HG03280 (cell line): ENCODE results near the gene MRPS21.

Experiments
- ATAC-seq: cut with Tn5 transposase; IDR thresholded peaks from one replicate; pipeline ENCODE4 v1.9.1; 2021; ENCODE audit warnings: mild to moderate bottlenecking, moderate library complexity; ENCODE audit not compliant: unreplicated experiment

MRPS21 gene

DNA sequence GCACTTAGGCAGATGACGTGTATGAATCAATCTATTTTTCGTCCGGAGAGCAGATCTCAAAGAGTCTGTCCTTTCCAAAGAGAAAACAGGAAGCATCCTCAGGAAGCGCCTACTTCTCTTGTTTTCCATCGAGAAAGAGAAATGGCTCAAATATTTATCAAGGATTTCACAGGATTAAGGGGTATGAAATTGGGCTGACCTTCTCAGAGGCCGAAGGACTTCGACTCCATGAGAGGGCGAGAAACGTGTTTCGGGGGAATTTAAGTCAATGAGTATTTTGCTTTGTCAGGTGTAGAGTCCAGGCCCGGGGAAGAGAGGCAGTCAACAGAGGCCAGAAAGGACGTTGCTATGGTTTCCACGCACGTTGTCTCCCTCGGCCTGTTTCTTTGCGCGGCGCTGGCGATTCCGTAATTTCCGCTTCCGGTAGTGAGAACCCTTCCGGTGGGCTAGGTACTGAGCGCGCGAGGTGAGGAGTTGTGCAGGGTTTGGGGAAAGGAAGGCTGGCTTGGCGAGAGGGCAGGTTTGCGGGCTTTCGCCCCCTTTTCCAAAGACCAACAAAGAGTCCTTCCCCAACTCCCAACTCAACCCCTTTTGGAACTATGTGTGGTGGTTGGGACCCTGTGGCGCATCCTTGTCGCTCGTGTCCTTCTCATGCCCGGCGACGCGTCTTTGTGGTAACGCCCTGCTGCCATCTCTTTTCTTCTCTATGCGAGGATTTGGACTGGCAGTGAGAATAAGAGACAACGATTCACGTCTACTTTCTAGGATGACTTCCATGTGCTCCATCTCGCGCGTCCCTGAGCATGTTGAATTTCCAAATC is at the start of gene MRPS21:
TSS of gene MRPS21 (plus strand) at position 429 of the 821 bp plus-strand sequence. CDS start 506 bp downstream, outside the sequence.
- peak; percentile 95 for ATAC-seq

DNA sequence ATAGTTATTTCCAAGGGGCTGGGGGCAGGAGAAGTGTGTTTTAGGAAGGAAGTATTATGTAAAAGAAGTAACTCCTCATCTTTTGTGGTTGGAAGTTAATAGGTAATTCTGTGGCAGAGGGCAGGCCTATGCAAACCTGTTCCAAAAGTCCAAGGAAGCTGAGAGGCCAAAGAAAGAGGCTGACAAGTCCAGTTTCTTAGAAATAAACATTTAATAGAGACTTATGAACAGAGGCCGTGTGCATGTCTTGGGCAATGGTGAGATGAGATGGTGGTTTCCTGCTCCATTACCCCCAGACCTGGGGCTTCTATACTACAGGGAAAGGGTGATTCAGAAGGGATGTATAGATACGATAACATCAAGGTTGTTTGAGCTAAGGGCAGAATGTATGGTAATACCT is 43.7 kb upstream of the MRPS21 start:
- no peak for ATAC-seq

DNA sequence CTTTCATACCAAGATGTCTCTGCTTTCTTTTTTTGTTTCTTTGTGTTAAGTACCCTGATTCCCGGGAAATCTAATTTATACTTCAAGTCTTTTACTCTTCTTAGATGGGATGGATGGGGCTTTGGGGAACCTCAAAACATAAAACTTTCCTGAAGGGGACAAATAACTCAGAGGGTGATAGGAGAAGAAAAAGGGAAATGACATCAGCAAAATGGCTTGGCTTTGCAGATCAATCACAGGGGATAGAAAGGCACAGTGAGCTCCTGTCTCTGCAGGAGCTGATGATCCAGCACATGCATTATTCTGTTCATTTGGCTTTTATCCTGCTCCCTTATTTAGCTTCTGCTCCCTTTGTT is 37.5 kb upstream of the MRPS21 start:
- no peak for ATAC-seq

DNA sequence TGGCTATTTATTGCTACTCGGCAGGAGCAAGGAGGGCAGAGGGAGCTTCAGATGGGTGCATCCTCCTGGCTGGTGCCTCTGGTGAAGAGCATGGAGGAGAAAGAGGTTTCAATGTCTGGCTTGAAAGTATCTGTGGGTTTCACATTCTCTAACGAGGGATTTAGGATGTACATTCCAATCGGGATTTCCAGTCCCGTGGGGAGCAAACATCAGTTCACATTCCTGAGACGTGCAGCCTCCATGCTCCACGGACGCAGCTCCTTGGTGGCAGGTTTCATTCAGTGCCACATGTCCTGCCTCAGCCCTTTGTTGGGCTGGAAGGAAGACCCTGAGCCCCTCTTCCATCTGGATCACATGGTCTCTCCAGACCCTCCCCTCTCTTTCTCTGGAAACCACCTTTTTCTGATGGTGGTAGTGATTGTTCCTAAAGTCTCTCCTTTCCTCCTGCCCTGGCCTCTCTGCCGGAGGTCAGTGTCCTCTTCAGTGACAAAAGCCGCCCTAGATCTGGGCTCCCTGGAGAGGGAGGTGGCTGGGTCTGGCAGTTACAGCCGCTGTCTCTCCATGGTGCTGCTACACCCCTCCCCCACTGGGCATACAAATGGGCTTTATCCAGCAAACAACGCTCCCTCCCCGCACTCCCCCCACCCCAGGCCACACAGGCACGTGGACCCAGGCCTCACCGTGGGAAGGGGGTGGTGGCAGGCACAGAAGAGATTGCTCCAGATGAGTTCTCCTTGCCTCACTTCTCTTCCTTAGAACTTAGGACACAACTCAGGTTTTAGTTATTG is 36.9 kb upstream of the MRPS21 start:
- no peak for ATAC-seq

DNA sequence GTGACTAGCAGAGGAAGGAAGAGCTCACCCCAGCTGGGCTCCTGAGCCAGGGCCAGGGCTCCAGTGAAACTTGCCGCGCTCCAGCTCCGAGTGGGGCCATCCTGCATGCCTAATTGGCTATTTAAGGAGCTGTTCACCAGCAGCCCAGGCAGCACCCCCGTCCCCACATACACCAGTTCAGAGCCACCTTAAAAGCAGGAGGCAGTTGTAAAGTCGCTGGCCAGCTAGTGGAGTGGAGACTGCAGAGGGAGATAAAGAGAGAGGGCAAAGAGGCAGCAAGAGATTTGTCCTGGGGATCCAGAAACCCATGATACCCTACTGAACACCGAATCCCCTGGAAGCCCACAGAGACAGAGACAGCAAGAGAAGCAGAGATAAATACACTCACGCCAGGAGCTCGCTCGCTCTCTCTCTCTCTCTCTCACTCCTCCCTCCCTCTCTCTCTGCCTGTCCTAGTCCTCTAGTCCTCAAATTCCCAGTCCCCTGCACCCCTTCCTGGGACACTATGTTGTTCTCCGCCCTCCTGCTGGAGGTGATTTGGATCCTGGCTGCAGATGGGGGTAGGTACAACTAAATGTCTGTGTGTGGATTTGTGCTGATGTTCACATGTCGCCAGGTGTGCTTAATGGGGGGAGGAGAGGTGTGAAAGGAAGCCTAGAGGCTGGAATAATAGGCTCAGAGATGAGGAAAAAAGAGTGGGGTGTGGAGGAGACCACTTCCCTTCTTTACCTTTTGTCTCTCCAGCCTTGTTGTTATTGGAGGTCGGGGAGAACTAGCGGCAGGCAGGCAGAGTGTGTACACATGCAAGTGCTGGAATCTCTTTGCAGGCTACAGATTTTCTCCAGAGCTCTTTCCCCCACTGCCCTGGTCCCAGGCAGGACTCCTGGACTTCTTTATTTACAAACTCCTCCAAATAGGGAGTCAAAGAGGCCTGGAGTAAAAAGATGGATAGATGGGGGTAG is 35.8 kb upstream of the MRPS21 start, which contains the start of gene CA14:
TSS of gene CA14 (plus strand) at position 151 of the 962 bp plus-strand sequence. CDS start at position 506, 355 bp downstream.
- no peak for ATAC-seq

DNA sequence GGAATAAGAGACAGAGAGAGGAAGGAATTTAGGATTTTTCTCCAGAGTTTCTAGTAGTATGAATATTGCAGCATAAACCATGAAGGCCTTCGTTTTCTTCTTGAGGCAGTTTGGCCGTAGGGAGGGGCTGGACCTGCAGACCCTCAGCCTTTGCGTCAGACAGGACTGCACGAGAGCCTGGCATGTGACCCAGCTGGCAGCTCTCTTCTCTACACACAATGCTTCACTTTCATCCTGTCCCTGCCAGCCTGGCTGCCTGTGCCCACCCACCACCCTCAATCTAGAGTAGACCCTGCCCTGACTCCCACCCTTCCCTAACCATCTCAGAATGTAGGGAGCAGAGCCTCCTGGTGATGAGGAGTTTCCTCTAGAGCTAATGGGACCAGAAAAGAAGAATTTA is 34.4 kb upstream of the MRPS21 start:
- no peak for ATAC-seq

DNA sequence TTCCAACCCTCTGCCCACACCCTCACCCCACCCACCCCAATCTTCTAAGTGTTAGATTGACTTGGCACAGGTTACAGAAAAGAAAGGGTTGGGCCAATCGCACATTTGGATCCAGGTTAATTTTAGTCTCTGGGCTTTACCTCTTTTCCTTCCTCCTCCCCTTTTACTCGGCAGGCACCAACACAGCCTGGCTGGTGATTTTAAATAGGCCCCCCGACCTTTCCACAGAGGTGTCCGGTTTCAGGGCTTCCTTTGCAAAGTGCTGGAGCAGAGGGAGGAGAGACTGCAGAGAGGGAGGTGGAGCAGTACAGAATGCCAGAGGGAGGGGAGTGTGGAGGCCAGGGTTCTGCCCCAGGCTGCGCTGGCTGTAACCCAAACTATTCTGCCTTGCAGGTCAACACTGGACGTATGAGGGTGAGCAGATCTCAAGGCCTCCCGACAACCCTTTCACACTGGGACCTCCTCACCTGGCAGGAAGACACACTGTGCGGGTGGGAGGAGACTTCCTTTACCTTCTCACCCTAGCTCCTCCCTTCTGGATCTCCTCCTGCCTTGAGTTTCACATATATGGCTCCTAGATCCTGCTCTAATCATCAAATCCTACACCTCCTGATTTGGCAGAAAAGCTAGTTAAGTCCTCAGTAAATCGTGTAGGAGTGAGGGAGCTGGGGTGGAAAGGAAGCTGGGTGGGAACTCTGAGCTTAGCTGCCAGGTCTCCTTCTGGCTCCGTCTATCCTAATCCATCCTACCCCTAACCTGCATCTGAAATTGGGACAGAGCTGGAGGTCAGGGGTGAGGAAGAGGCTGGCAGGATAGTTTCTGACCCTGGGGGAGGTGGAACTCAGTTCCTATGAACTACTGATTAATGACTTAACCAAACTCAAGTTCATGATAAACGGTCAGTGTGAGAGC is 33.6 kb upstream of the MRPS21 start:
- no peak for ATAC-seq

DNA sequence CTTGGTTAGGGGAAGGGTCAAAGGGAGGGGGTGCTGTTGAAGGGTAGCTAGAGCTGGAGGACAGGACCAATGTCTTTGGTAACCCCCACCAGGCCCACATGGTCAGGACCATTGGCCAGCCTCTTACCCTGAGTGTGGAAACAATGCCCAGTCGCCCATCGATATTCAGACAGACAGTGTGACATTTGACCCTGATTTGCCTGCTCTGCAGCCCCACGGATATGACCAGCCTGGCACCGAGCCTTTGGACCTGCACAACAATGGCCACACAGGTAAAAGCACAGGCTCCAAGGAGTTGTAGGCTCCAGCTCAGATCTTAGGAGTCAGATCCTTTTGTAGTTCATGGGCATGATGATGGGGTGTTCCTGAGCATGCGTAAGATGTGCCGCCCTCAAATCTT is 32.3 kb upstream of the MRPS21 start:
- ATAC-seq, result no peak

DNA sequence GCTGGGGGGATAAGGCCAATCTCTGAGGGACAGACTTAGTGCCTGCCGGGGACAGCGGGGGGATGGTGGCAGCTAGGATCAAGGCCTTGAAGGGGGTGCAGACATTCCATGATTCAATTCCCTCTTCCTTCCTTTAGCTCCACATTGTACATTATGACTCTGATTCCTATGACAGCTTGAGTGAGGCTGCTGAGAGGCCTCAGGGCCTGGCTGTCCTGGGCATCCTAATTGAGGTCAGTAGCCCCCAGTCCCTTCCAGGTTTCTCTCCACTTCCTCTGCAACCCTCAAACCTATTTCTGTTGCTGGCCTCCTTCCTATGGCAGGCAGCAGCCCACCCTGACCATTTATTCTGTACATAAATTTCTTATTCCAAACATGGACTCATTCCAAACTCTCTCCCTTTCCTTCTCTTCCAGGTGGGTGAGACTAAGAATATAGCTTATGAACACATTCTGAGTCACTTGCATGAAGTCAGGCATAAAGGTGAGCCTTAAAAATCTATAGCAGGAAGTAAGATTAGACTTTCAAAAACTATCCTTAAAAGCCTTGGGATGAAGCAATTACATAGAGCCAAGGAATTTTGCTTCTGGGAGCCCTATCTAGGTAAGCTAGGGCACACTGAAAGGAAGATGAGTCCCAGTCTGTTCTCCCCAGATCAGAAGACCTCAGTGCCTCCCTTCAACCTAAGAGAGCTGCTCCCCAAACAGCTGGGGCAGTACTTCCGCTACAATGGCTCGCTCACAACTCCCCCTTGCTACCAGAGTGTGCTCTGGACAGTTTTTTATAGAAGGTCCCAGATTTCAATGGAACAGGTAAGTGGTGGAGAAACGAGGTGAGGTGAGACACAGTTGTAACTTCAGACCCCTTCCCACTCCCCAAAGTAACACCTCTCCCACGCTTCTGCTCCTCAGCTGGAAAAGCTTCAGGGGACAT is 31.0 kb upstream of the MRPS21 start:
- ATAC-seq, result no peak

DNA sequence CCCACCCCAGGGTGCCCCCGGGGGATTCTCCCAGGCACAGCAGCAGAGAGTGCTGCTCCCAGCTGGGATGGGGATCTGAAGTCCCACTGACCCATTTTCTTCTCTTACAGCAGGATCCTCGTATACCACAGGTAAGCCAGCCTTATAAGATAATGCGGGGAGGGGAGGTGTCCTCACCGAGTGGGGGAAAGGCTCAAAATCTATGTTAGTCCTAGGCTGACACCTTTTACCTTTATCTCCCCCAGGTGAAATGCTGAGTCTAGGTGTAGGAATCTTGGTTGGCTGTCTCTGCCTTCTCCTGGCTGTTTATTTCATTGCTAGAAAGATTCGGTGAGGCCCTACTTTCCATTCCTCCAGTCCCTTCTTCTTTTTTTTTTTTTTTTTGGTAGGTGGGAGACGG is 30.1 kb upstream of the MRPS21 start:
- ATAC-seq, result no peak

DNA sequence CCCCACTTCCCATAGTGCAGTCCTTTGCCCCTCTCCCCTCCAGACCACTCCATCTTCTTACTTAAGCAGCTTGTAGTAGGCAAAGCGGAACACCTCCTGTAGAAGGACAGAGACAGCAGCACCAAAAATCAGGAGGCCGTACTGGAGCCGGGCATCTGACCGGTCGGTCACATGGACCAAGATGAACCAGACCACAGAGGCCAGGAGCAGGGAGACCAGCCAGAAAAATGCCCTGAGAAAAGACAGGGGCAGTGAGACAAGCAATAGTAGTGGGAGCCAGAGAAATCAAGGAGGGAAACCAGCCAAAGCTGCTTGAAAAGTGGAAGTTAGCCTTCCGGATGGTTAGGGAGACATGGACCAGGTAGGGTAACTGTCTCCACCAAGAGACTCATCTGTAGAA is 25.8 kb upstream of the MRPS21 start:
- ATAC-seq, result no peak

DNA sequence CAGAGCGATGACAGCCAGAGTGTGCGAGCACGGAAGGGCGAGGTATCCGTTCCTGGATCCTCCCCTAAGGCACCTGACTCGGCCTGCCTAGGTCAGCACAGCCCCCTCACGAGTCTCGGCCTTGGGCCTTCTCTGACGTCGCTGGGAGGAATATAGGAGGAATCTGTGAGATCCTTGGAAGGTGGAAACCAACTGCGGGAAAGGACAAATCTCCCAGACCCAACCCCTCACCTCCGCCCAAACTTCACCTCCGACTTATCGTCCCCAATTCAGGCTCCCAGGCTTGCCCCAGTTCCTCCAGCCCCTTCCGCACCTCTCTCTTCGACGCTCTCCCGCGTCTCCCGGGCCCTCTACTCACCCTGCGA is 25.3 kb upstream of the MRPS21 start:
- ATAC-seq, result peak; percentile 11

DNA sequence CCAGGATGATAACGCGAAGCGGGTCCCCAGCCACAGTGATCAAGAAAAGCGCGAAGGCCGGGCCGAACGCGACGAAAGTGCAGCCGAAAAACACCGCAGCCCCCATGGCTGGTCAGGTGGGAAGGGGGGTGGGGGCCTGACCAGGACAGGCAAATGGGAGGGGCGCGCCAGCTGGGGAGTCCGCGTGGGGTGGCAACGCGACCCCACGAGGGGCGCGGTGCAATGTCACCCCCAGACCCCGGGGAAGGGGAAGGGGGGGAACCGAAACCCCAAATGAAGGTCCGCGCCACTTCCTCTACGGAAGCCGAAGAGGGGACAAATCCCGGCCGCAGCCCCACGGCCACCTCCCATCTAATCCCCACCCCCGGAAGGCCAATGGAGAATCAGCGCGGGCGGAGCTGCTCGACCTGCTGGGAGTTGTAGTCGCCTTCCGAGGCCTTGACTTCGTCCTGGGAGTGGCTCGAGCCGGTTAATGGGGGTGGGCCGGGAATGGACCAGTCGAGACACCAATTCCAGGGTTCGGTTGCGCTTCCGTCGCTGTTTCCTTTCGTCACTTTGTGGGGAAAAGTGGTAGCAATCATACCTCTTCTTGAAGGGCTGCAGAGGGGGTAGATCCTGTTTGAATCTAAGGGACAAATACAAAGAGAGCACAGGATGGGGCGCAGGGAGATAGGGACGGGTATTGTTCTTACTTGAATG is 24.8 kb upstream of the MRPS21 start, which contains the start of gene APH1A:
TSS of gene APH1A (minus strand) at position 312 of the 699 bp plus-strand sequence. CDS start at position 106, 206 bp downstream.
- peak; percentile 94 for ATAC-seq

DNA sequence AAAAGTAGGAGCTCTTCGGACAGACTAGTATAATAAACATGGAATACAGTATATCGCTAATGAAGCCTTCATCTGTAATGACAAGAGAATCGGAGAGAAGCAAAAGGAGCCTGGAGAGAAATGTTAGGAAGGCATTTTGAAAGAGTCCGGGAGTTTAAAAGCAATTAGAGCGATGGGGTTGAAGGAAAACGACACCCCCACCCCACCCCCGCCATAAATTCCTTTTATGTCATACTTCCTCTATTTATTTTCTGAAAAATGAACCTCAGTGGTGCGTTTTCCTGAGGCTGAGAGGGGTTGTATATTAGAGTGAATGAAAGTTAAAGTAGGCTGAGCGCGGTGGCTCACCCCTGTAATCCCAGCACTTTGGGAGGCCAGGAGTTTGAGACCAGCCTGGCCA is 24.2 kb upstream of the MRPS21 start:
- no peak for ATAC-seq

DNA sequence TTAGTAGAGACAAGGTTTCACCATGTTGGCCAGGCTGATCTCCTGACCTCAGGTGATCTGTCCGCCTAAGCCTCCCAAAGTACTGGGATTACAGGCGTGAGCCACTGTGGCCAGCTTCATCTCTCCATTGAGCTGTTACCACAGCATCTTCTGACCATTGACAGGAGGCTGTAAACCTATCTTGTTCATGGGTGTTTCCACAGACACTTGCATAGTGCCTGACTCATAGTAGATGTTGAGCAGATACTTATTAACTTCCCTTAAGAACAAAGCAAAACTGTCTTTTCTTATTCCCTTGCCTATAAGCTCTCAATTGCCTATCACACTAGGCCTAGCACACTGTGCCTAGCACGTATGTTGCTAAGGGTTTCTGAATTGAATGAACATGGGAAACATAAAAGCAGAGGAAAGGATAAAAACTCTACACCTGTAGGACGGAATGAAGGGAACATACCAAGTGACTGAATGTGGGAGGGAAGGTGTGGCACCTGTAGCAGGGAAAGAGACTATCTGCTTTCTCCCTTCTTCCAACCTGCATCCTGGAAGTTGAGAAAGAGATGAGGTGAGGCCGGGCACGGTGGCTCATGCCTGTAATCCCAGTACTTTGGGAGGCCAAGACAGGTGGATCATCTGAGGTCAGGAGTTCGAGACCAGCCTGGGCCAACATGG is 22.2 kb upstream of the MRPS21 start:
- no peak for ATAC-seq

DNA sequence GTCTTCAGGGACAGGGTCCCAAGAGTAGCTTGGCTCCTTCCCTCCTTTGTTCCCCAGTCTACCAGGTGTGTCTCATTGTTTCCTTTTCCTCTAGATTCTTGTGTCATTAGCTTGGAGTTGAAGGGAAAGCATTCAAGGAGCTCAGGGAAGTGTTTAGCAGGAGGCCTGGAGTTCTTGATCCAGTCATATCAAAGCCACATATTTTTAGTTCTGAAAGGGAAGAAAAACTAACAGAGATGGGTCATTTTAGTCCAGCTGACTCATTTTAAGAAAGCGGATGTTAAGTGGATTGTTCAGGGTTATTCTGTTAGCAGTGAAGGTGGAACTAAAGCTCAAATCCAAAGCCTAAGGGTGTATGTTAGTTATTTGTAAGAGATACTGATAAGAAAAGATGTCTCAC is 20.4 kb upstream of the MRPS21 start:
- no peak for ATAC-seq

DNA sequence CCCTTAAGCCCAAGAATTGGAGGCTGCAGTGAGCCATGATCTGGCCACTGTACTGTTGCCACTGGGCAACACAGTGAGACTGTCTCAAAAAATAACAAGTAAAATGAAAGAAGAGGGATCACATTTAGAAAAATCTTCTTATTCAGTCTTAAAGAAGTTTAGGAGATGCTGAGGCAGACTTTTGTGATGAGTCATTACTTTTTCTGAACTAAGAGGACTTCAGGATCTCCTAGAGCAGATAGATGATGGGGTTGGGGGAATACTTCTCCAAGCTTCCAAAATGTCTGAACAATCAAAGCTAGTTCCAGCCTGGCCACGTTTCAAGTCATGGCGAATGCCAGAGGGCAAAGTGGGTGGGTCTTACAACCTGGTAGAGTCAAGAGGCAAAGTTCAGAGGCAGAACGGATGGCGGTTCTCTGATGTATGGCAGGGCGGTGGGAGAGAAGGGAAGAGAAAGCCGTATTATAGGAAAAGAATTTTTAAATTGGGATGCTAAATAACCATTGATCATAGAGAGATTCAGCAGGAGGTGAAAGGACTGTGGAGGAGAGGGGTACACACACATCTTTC is 13.4 kb upstream of the MRPS21 start:
- ATAC-seq, result no peak
